Midbrain (tissue), 1 donor: Measurements from ENCODE around the gene GLCCI1.
A peak's percentile ranks its signal among the peaks of the same experiment; 100 is the strongest.

Source experiments
- DNase-seq: peaks from one replicate; lab custom pipeline; 2025; lab: John Stamatoyannopoulos, UW

Gene GLCCI1

GRCh38 chr7:7962851-7963250 is 5.7 kb upstream of the GLCCI1 start:
- DNase-seq, result no peak

GRCh38 chr7:7964250-7964649 is 4.3 kb upstream of the GLCCI1 start:
- DNase-seq, result no peak

- no peak for DNase-seq
Observed at GRCh38 chr7:7964691-7965090, 3.9 kb upstream of the GLCCI1 start.

- no peak for DNase-seq
Observed at GRCh38 chr7:7965301-7965700, 3.3 kb upstream of the GLCCI1 start.

GRCh38 chr7:7966141-7966734 is 2.4 kb upstream of the GLCCI1 start:
- DNase-seq, result no peak

GRCh38 chr7:7967886-7968543 is 581 bp upstream of the GLCCI1 start:
- no peak for DNase-seq

- peak; percentile 45 for DNase-seq
Observed at GRCh38 chr7:7969306-7970236, 975 bp downstream of the GLCCI1 start.

GRCh38 chr7:7970237-7970530 is 1.6 kb downstream of the GLCCI1 start:
- DNase-seq, result no peak

GRCh38 chr7:7970531-7971307 is 2.1 kb downstream of the GLCCI1 start:
- DNase-seq, result peak; percentile 43

GRCh38 chr7:7971308-7972040 is 2.9 kb downstream of the GLCCI1 start:
- peak; percentile 45 for DNase-seq

- peak; percentile 45 for DNase-seq
Observed at GRCh38 chr7:7972128-7972527, 3.5 kb downstream of the GLCCI1 start.

- no peak for DNase-seq
Observed at GRCh38 chr7:7972922-7973594, 4.5 kb downstream of the GLCCI1 start.

GRCh38 chr7:7976677-7977076 is 8.1 kb downstream of the GLCCI1 start:
- no peak for DNase-seq

- DNase-seq, result no peak
Observed at GRCh38 chr7:7977774-7978173, 9.2 kb downstream of the GLCCI1 start.

- no peak for DNase-seq
Observed at GRCh38 chr7:7978860-7979259, 10.3 kb downstream of the GLCCI1 start.

GRCh38 chr7:7979558-7979957 is 11.0 kb downstream of the GLCCI1 start:
- no peak for DNase-seq

GRCh38 chr7:7980134-7980533 is 11.5 kb downstream of the GLCCI1 start:
- no peak for DNase-seq

- DNase-seq, result no peak
Observed at GRCh38 chr7:7982904-7983303, 14.3 kb downstream of the GLCCI1 start.

- no peak for DNase-seq
Observed at GRCh38 chr7:7984424-7984823, 15.8 kb downstream of the GLCCI1 start.

- no peak for DNase-seq
Observed at GRCh38 chr7:7988706-7989105, 20.1 kb downstream of the GLCCI1 start.

- no peak for DNase-seq
Observed at GRCh38 chr7:7989133-7989532, 20.5 kb downstream of the GLCCI1 start.
